Panc1 (cell line): Measurements from ENCODE around the gene CIB4. TPM values are rescaled to one million over a fixed set of nuclear protein-coding genes. Genes with fewer than 3 reads are reported as not detected.

Experiments
- ATAC-seq: fragments of 200-7000 bp; cut with Tn5 transposase; 2 replicates; pipeline ENCODE4 v1.9.1; 2020; ENCODE audit warnings: mild to moderate bottlenecking, moderate library complexity
- BruUV-seq: library from RNA; stranded (reverse); fragments of 400-500 nt; replicated peaks from 2 replicates; lab custom pipeline; 2021; lab: Mats Ljungman, UMichigan
- CTCF ChIA-PET: fragments of 300-600 bp; sonication (Branson Sonifier 250); formaldehyde crosslinking; loops from one replicate; lab custom pipeline; 2022; ENCODE audit warnings: antibody characterized with exemption; lab: Charles Lee
- POLR2A ChIA-PET: fragments of 300-600 bp; sonication (Branson Sonifier 250); formaldehyde crosslinking; loops from one replicate; lab custom pipeline; 2022; ENCODE audit warnings: antibody characterized with exemption; lab: Charles Lee
- DNase-seq: peaks from one replicate; pipeline ENCODE4 v3.0.0-alpha.2; 2010; ENCODE audit warnings: low read depth, low spot score
- H3K27ac ChIP-seq: 2 replicates; pipeline ENCODE4 v1.5.1; 2011; ENCODE audit warnings: mild to moderate bottlenecking, low read length, inconsistent platforms
- H3K27me3 ChIP-seq: fragments of 200-500 bp; sonication (Bioruptor generic); 2 replicates; pipeline ENCODE4 v1.6.0; 2014; ENCODE audit warnings: low read length, inconsistent platforms; ENCODE audit not compliant: control insufficient read depth, insufficient read depth
- H3K36me3 ChIP-seq: fragments of 200-500 bp; sonication (Bioruptor generic); 2 replicates; pipeline ENCODE4 v1.5.1; 2014; ENCODE audit warnings: inconsistent platforms, mild to moderate bottlenecking, low read length, moderate library complexity; ENCODE audit not compliant: control insufficient read depth, insufficient read depth
- H3K4me1 ChIP-seq: 2 replicates; pipeline ENCODE4 v1.5.1; 2011; ENCODE audit warnings: inconsistent platforms, mild to moderate bottlenecking, low read length, moderate library complexity; ENCODE audit not compliant: control insufficient read depth, insufficient read depth
- H3K4me3 ChIP-seq, 2 experiments: 2 replicates each; pipeline ENCODE4 v1.5.1; 2011 to 2012; ENCODE audit warnings: low read depth in 2 of 2, low read length in 2 of 2, mild to moderate bottlenecking in 2 of 2, inconsistent platforms in 1 of 2, moderate library complexity in 1 of 2
- H3K9me3 ChIP-seq: fragments of 200-500 bp; sonication (Bioruptor generic); 2 replicates; pipeline ENCODE4 v1.5.1; 2014; ENCODE audit warnings: low read depth, mild to moderate bottlenecking, inconsistent platforms, low read length, moderate library complexity; ENCODE audit not compliant: control insufficient read depth, insufficient read depth
- CTCF ChIP-seq: fragments of 450-650 bp; IDR thresholded peaks from 2 replicates; pipeline ENCODE4 v1.5.1; 2017; ENCODE audit warnings: mild to moderate bottlenecking
- POLR2AphosphoS5 ChIP-seq: IDR thresholded peaks from 2 replicates; pipeline ENCODE4 v1.6.1; 2012; ENCODE audit warnings: mild to moderate bottlenecking, low read depth, low read length, moderate library complexity
- REST ChIP-seq, 2 experiments: IDR thresholded peaks; 2 replicates each; pipeline ENCODE4 v1.6.1; 2011 to 2012; ENCODE audit warnings: low read depth in 2 of 2, control low read depth in 1 of 2, low read length in 1 of 2, mild to moderate bottlenecking in 1 of 2, moderate library complexity in 1 of 2; ENCODE audit not compliant: insufficient read depth in 1 of 2
- SIN3A ChIP-seq: IDR thresholded peaks from 2 replicates; pipeline ENCODE4 v1.6.1; 2012; ENCODE audit warnings: low read depth, mild to moderate bottlenecking, low read length, moderate library complexity, borderline replicate concordance; ENCODE audit not compliant: insufficient read depth
- TCF7L2 ChIP-seq: IDR thresholded peaks from 2 replicates; pipeline ENCODE4 v1.6.1; 2011; ENCODE audit warnings: mild to moderate bottlenecking, low read depth, low read length, inconsistent platforms
- in situ Hi-C: cut with HindIII; loops from 2 replicates; pipeline ENCODE4 v1.10.0; 2016; ENCODE audit warnings: low sequenced_read_pairs, low pct_unique_long_range_greater_than_20kb
- intact Hi-C: fragments of 100-400 bp; cut with micrococcal nuclease; formaldehyde crosslinking; loops from one replicate; pipeline ENCODE4 v1.10.0; 2022; ENCODE audit not compliant: unreplicated experiment
- total RNA-seq: library from RNA; stranded (reverse); gene quantifications from one replicate; pipeline ENCODE4 v1.2.1, GENCODE V29; 2021; ENCODE audit not compliant: unreplicated experiment

The CIB4 gene
- total RNA-seq, 1 experiment from 2014 or later, result 0.33 TPM

GRCh38 chr2:26607698-26608097, 33.5 kb downstream of the CIB4 start:
- BruUV-seq, result no TSS peak
- intact Hi-C loops, result no loop called here
- no peak for TF ChIP-seq REST (IDR thresholded peaks at IDR 0.05; ENCODE audit: insufficient read depth in 1 of 2, low read depth in 2 of 2, low read length in 1 of 2)
- no peak for TF ChIP-seq TCF7L2
- TF ChIP-seq SIN3A, result no peak
- TF ChIP-seq POLR2AphosphoS5, result no peak
- TF ChIP-seq CTCF, result no peak
- no peaks in the 10 kb centered on the region for H3K9me3 ChIP-seq
- POLR2A ChIA-PET, result interaction anchor here (0.6 kb wide), 1 partner anchor 33 kb away, joined by 3 read pairs; no protein-coding TSS in a partner anchor
- no peaks in the 10 kb centered on the region for H3K36me3 ChIP-seq
- H3K4me1 ChIP-seq, result peaks cover 5% of the 10 kb centered on the region; the same call in 1 of the 2 replicates
- CTCF ChIA-PET, result interaction anchor here (1.0 kb wide), 1 partner anchor 138 kb away, joined by 4 read pairs; no protein-coding TSS in a partner anchor
- peaks cover 4% of the 10 kb centered on the region; the same call in 1 of the 2 replicates for H3K27me3 ChIP-seq
- no peak for ATAC-seq
- no peak overlapping the region; the same call in 1 of the 2 replicates for H3K27ac ChIP-seq
- no peak for DNase-seq
- no peak overlapping the region for H3K4me3 ChIP-seq
- in situ Hi-C loops, result no loop called here

DNA sequence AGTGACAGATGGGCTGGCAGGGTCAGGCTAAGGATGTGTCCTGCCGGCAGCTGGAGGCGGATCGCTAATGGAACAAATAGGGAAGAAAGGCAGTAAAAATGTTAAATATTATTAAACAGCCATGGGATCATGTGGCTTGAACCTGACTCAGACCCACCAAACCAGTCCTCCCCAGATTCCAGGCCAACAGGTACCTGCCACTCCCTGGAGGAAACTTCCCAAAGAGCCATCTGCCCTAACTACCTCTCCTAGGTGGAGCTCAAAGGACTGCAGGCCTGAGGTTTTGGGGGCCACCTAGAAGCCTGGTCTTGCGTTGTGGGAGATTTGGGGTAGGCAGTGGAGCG, 34.3 kb downstream of the CIB4 start:
- Histone ChIP-seq H3K4me3 (no peak overlapping the region), H3K4me1 (peaks cover 5% of the 10 kb centered on the region; the same call in 1 of the 2 replicates), H3K36me3 (no peaks in the 10 kb centered on the region), H3K9me3 (no peaks in the 10 kb centered on the region), H3K27ac (no peak overlapping the region), H3K27me3 (peaks cover 7% of the 10 kb centered on the region; the same call in 1 of the 2 replicates)
- in situ Hi-C loops (no loop called here), intact Hi-C loops (no loop called here)
- CTCF ChIA-PET, result interaction anchor here (0.7 to 1.0 kb wide), 2 partner anchors 113 to 139 kb away, joined by 3 to 4 read pairs; no protein-coding TSS in a partner anchor
- DNase-seq (no peak), ATAC-seq (no peak)
- POLR2A ChIA-PET, result no interaction called here
- no TSS peak for BruUV-seq
- TF ChIP-seq POLR2AphosphoS5 (no peak), CTCF (no peak), TCF7L2 (no peak), SIN3A (no peak), REST (IDR thresholded peaks at IDR 0.05; ENCODE audit: insufficient read depth in 1 of 2, low read depth in 2 of 2, low read length in 1 of 2) (no peak)
